ENCODE data around the gene NLGN1.

DNA sequence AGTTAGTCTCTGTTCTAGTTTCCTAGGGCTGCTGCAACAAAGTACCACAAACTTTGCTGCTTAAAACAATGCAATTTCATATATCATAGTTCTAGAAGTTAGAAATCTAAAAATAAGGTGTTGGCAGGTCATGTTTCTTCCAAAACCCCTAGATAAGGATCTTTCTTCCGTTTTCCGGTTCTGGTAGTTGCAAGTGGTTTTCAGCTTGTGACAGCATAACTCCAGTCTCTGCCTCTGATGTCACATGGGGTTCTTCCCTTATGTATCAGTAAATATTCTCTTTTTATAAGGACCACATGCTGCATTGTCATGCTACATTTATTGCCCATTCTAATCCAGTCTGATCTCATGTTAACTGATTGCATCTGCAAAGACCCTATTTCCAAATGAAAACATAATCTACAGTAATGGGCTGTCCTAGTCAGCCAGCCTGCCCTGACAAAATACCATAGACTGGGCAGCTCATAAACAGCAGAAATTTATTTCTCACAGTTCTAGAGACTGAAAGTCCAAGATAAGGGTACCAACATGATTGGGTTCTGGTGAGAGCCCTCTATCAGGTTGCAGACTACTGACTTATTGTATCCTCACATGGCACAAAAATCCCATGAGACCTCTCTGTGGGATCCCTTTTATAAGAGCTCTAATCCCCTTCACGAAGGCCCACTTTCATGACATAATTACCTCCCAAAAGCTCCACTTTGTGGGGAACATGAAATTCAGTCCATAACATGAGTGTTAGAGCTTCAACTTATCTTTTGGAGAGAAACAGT lies 819.6 kb downstream of the NLGN1 start:
- no peak for TF ChIP-seq CTCF (IDR thresholded peaks at IDR 0.05)
- no peak for TF ChIP-seq POLR2A (IDR thresholded peaks at IDR 0.05)

Data from heart left ventricle (tissue), 13 donors.